H1 (cell line): ENCODE measurements around the gene GNAL. TPM values are rescaled to one million over a fixed set of nuclear protein-coding genes. Genes with fewer than 3 reads are reported as not detected.

ENCODE experiments used
- CTCF ChIA-PET: fragments of 300-600 bp; sonication (Branson Sonifier 250); formaldehyde crosslinking; loops from one replicate; lab custom pipeline; 2021; ENCODE audit not compliant: partially characterized antibody; lab: Charles Lee
- POLR2A ChIA-PET: fragments of 300-600 bp; sonication (Branson Sonifier 250); formaldehyde crosslinking; loops from one replicate; lab custom pipeline; 2021; ENCODE audit warnings: inconsistent platforms; ENCODE audit not compliant: partially characterized antibody; lab: Charles Lee
- DNase-seq, 2 experiments: peaks; one replicate each; pipeline versions ENCODE4 v3.0.0 to v3.0.0-alpha.2; 2010 to 2022; ENCODE audit warnings: low spot score in 2 of 2, low read depth in 1 of 2, mixed read lengths in 1 of 2
- FAIRE-seq: peaks from 2 replicates; lab custom pipeline; 2011; peaks lifted over from hg19 to GRCh38; lab: Jason Lieb, UNC
- H2AFZ ChIP-seq: 2 replicates; pipeline ENCODE4 v1.8.1; 2012; ENCODE audit warnings: low read length, inconsistent platforms
- H2AK5ac ChIP-seq: 2 replicates; pipeline ENCODE4 v1.6.1; 2013; ENCODE audit warnings: low read depth, low read length
- H2BK120ac ChIP-seq: replicated peaks from 2 replicates; pipeline ENCODE3; 2013; ENCODE audit warnings: low read depth, low read length, inconsistent platforms
- H2BK12ac ChIP-seq: 2 replicates; pipeline ENCODE4 v1.6.1; 2013; ENCODE audit warnings: low read depth, low read length
- H2BK15ac ChIP-seq: 2 replicates; pipeline ENCODE4 v1.6.1; 2013; ENCODE audit warnings: low read length
- H2BK20ac ChIP-seq: 2 replicates; pipeline ENCODE4 v1.6.1; 2013; ENCODE audit warnings: low read length
- H2BK5ac ChIP-seq: 2 replicates; pipeline ENCODE4 v1.6.1; 2013; ENCODE audit warnings: low read depth, low read length
- H3K14ac ChIP-seq: 2 replicates; pipeline ENCODE4 v1.6.1; 2013; ENCODE audit warnings: inconsistent platforms; ENCODE audit not compliant: insufficient read length
- H3K18ac ChIP-seq: 2 replicates; pipeline ENCODE4 v1.6.1; 2013; ENCODE audit warnings: low read length; ENCODE audit errors: extremely low read depth
- H3K23ac ChIP-seq: 2 replicates; pipeline ENCODE4 v1.6.1; 2013; ENCODE audit warnings: inconsistent platforms; ENCODE audit not compliant: insufficient read length
- H3K23me2 ChIP-seq: 2 replicates; pipeline ENCODE4 v1.6.1; 2013; ENCODE audit warnings: low read depth, low read length
- H3K27ac ChIP-seq: 2 replicates; pipeline ENCODE4 v1.6.1; 2011; ENCODE audit warnings: low read depth, low read length, inconsistent platforms
- H3K27me3 ChIP-seq, 4 experiments: replicated peaks in 1 of 4; 1 replicate in 1 of 4; 2 replicates in 3 of 4; pipeline versions ENCODE4 v1.6.1 to v1.8.1; 2011 to 2013; ENCODE audit warnings: low read length in 3 of 4, mild to moderate bottlenecking in 3 of 4, inconsistent platforms in 2 of 4, mixed read lengths in 2 of 4, moderate library complexity in 1 of 4; ENCODE audit not compliant: control insufficient read depth in 3 of 4, insufficient read depth in 3 of 4; ENCODE audit errors: extremely low read depth in 1 of 4
- H3K36me3 ChIP-seq, 4 experiments: 2 replicates each; pipeline versions ENCODE4 v1.6.1 to v1.8.1; 2011 to 2013; ENCODE audit warnings: mild to moderate bottlenecking in 4 of 4, low read length in 3 of 4, moderate library complexity in 2 of 4, control low read depth in 1 of 4, inconsistent platforms in 1 of 4; ENCODE audit not compliant: insufficient read depth in 4 of 4, control insufficient read depth in 2 of 4
- H3K4ac ChIP-seq: replicated peaks from 2 replicates; pipeline ENCODE3; 2013; ENCODE audit warnings: low read length, low read depth, mixed read lengths, inconsistent platforms; ENCODE audit not compliant: insufficient read length
- H3K4me1 ChIP-seq, 4 experiments: replicated peaks in 1 of 4; 1 replicate in 1 of 4; 2 replicates in 3 of 4; pipeline versions ENCODE4 v1.6.1 to v1.8.1; 2011 to 2013; ENCODE audit warnings: low read length in 3 of 4, inconsistent platforms in 2 of 4, mixed read lengths in 1 of 4; ENCODE audit not compliant: insufficient read depth in 4 of 4, control insufficient read depth in 3 of 4
- H3K4me2 ChIP-seq, 2 experiments: 2 replicates each; pipeline versions ENCODE4 v1.6.1 to v1.8.1; 2011 to 2013; ENCODE audit warnings: low read depth in 2 of 2, low read length in 2 of 2, control low read depth in 1 of 2, inconsistent platforms in 1 of 2, mild to moderate bottlenecking in 1 of 2; ENCODE audit not compliant: insufficient read depth in 1 of 2
- H3K4me3 ChIP-seq, 4 experiments: fragments of 200-600, 300-600 bp in 1 of 4; sonication (generic), shearing (Covaris generic), sonication (Bioruptor Twin) in 1 of 4; 2 replicates each; pipeline versions ENCODE4 v1.5.1 to v1.8.1; 2011 to 2016; ENCODE audit warnings: low read length in 4 of 4, low read depth in 3 of 4, control low read depth in 2 of 4, inconsistent platforms in 2 of 4, mild to moderate bottlenecking in 2 of 4, mixed read lengths in 1 of 4, moderate library complexity in 1 of 4; ENCODE audit not compliant: insufficient read depth in 2 of 4; ENCODE audit errors: extremely low read depth in 1 of 4
- H3K56ac ChIP-seq: replicated peaks from 2 replicates; pipeline ENCODE3; 2013; ENCODE audit warnings: low read depth, mild to moderate bottlenecking, mixed read lengths, low read length, inconsistent platforms; ENCODE audit not compliant: insufficient read length
- H3K79me1 ChIP-seq: 2 replicates; pipeline ENCODE4 v1.6.1; 2013; ENCODE audit warnings: low read depth, low read length, control low read depth
- H3K79me2 ChIP-seq, 2 experiments: 2 replicates each; pipeline versions ENCODE4 v1.6.1 to v1.8.1; 2012 to 2013; ENCODE audit warnings: low read length in 2 of 2, mild to moderate bottlenecking in 2 of 2, inconsistent platforms in 1 of 2; ENCODE audit not compliant: insufficient read depth in 2 of 2, control insufficient read depth in 1 of 2
- H3K9ac ChIP-seq, 4 experiments: replicated peaks in 1 of 4; 1 replicate in 1 of 4; 2 replicates in 3 of 4; pipeline versions ENCODE4 v1.6.1 to v1.8.1; 2011 to 2013; ENCODE audit warnings: low read depth in 3 of 4, low read length in 3 of 4, control low read depth in 2 of 4, mild to moderate bottlenecking in 2 of 4, moderate library complexity in 2 of 4, inconsistent platforms in 1 of 4; ENCODE audit errors: extremely low read depth in 1 of 4
- H3K9me3 ChIP-seq, 2 experiments: 2 replicates each; pipeline versions ENCODE4 v1.6.1 to v1.8.1; 2012 to 2013; ENCODE audit warnings: mild to moderate bottlenecking in 2 of 2, moderate library complexity in 2 of 2, control low read depth in 1 of 2, inconsistent platforms in 1 of 2, low read depth in 1 of 2, low read length in 1 of 2, mixed read lengths in 1 of 2; ENCODE audit not compliant: insufficient read depth in 2 of 2
- H4K20me1 ChIP-seq, 2 experiments: replicated peaks in 1 of 2; 2 replicates each; pipeline versions ENCODE3 to v1.8.1; 2011 to 2013; ENCODE audit warnings: inconsistent platforms in 2 of 2, low read length in 2 of 2, mild to moderate bottlenecking in 1 of 2; ENCODE audit not compliant: insufficient read depth in 2 of 2, control insufficient read depth in 1 of 2
- H4K5ac ChIP-seq: 2 replicates; pipeline ENCODE4 v1.6.1; 2013; ENCODE audit warnings: low read length, low read depth, mixed read lengths, inconsistent platforms; ENCODE audit not compliant: insufficient read length
- H4K8ac ChIP-seq: 2 replicates; pipeline ENCODE4 v1.8.0; 2013; ENCODE audit warnings: mild to moderate bottlenecking, moderate library complexity, low read length, inconsistent platforms; ENCODE audit not compliant: insufficient read depth; ENCODE audit errors: extremely low read depth
- H4K91ac ChIP-seq: replicated peaks from 2 replicates; pipeline ENCODE3; 2013; ENCODE audit warnings: low read length, mixed read lengths, inconsistent platforms; ENCODE audit not compliant: insufficient read length
- TCF12 ChIP-seq: IDR thresholded peaks from 2 replicates; pipeline ENCODE4 v1.6.1; 2011; ENCODE audit warnings: low read depth, mild to moderate bottlenecking, low read length
- WGBS, 2 experiments: shearing (Covaris generic) in 1 of 2; methylation state at CpG; one replicate each; pipeline versions ENCODE4 v1.1.6 to v1.1.7; 2013 to 2015; ENCODE audit warnings: low lambda C conversion rate in 2 of 2, mixed read lengths in 2 of 2, inconsistent platforms in 1 of 2, low coverage in 1 of 2, missing lambda C conversion rate in 1 of 2; ENCODE audit not compliant: insufficient replicate concordance in 2 of 2, insufficient coverage in 1 of 2, insufficient read length in 1 of 2; ENCODE audit errors: extremely low coverage in 1 of 2, missing lambda C conversion rate in 1 of 2; 5-methylcytosine and 5-hydroxymethylcytosine counted together
- polyA plus RNA-seq, 7 experiments: library from polyadenylated mRNA; depleted of rRNA in 3 of 7; stranded (reverse) in 5 of 7; unstranded in 2 of 7; fragments of >200 nt in 5 of 7; fragments of 200-250 nt in 2 of 7; gene quantifications; 1 replicate in 5 of 7; 2 replicates in 1 of 7; 4 replicates in 1 of 7; pipeline versions ENCODE4 v1.2.1 to v1.2.3, GENCODE V29; 2011 to 2013; ENCODE audit warnings: missing spikeins in 2 of 7, mixed read lengths in 2 of 7
- total RNA-seq: library from RNA; stranded (reverse); fragmentation: NEBNext Ultra II Directional; extraction: Animal tissue kit (Norgen Biotek cat#: 25700); gene quantifications from 2 replicates; pipeline ENCODE4 v1.2.1, GENCODE V29; 2021

The GNAL gene
- total and polyA plus RNA-seq, 2 of the 8 experiments (the other 6 are each of a cell fraction or from before 2014, with no cell fraction given), result 13.2 to 18.3 TPM

DNA sequence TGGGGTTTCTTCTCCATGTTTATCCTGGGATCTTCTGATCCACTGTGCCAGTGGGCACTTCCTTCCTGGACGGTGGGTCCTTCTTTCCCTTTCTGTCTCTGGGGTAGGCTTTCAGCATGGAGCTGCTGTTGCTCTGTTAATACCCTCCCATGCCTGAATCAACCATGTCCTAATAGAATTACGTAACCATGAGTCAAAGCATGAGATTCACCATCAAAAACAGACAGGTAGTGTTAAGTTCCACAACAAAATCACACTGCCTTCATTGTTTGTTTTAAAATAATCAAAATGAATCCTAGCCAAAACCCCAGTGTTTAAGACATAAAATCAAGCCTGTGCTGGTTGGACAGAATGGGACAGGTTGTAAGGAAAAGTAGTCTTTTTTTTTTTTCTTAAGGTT lies 37.5 kb downstream of the GNAL start:
- H3K18ac ChIP-seq, result no peak overlapping the region
- H2AFZ ChIP-seq, result no peak overlapping the region
- no peak overlapping the region for H2BK15ac ChIP-seq
- DNase-seq (no peak), FAIRE-seq (no peak)
- no peak overlapping the region for H2BK20ac ChIP-seq
- no peaks in the 10 kb centered on the region for H3K36me3 ChIP-seq
- no peak overlapping the region for H2AK5ac ChIP-seq
- H4K5ac ChIP-seq, result no peak overlapping the region
- H2BK5ac ChIP-seq, result no peak overlapping the region
- no peak overlapping the region for H4K8ac ChIP-seq
- H3K23me2 ChIP-seq, result no peaks in the 10 kb centered on the region
- H3K4me3 ChIP-seq, result no peak overlapping the region
- H3K56ac ChIP-seq, result no peak overlapping the region
- H3K4me2 ChIP-seq, result no peak overlapping the region
- no peaks in the 10 kb centered on the region for H3K4me1 ChIP-seq
- TF ChIP-seq TCF12, result no peak
- H4K20me1 ChIP-seq, result no peaks in the 10 kb centered on the region
- H3K79me2 ChIP-seq, result no peaks in the 10 kb centered on the region
- H3K9ac ChIP-seq, result no peak overlapping the region
- no peak overlapping the region for H3K4ac ChIP-seq
- no peak overlapping the region for H2BK12ac ChIP-seq
- H3K14ac ChIP-seq, result no peak overlapping the region
- no peak overlapping the region for H2BK120ac ChIP-seq
- ChIA-PET POLR2A (no interaction called here), CTCF (interaction anchor here (1.1 to 9.0 kb wide), 7 partner anchors 13 to 312 kb away, joined by 3 to 109 read pairs (median 11); no protein-coding TSS in a partner anchor)
- H3K27ac ChIP-seq, result no peak overlapping the region
- 81% methylated on average over 2 of the region's 2 CpGs; no CpG with 5 or more reads in 1 of the 2 experiments for WGBS, 2 experiments
- no peaks in the 10 kb centered on the region for H3K79me1 ChIP-seq
- no peak overlapping the region for H3K23ac ChIP-seq
- no peaks in the 10 kb centered on the region for H3K27me3 ChIP-seq
- H4K91ac ChIP-seq, result no peak overlapping the region
- H3K9me3 ChIP-seq, result no peaks in the 10 kb centered on the region
